Mesodermal cell (in vitro differentiated cells): Measurements from ENCODE around the gene VANGL1.

Source experiments
- H3K27ac ChIP-seq: 2 replicates; pipeline ENCODE4 v1.7.0; 2013; ENCODE audit warnings: mild to moderate bottlenecking, low read depth, low read length, moderate library complexity; ENCODE audit not compliant: severe bottlenecking
- H3K36me3 ChIP-seq: 2 replicates; pipeline ENCODE4 v1.7.1; 2013; ENCODE audit warnings: mild to moderate bottlenecking, low read length, moderate library complexity; ENCODE audit not compliant: control insufficient read depth, insufficient read depth
- H3K4me1 ChIP-seq: one replicate; pipeline ENCODE4 v1.7.1; 2013; ENCODE audit warnings: mild to moderate bottlenecking, low read length; ENCODE audit not compliant: insufficient read depth, control insufficient read depth, poor library complexity, severe bottlenecking
- H3K4me3 ChIP-seq: 2 replicates; pipeline ENCODE4 v1.7.0; 2013; ENCODE audit warnings: low read length, control low read depth, mild to moderate bottlenecking; ENCODE audit not compliant: insufficient read depth, poor library complexity, severe bottlenecking; ENCODE audit errors: extremely low read depth
- H3K9me3 ChIP-seq: 2 replicates; pipeline ENCODE4 v1.7.1; 2013; ENCODE audit warnings: mild to moderate bottlenecking, low read length, moderate library complexity; ENCODE audit not compliant: control insufficient read depth
- WGBS, 2 experiments: methylation state at CpG; one replicate each; pipeline ENCODE4 v1.1.5; 2013; ENCODE audit warnings: missing lambda C conversion rate in 2 of 2; ENCODE audit not compliant: insufficient coverage in 2 of 2; 5-methylcytosine and 5-hydroxymethylcytosine counted together

VANGL1 gene

DNA sequence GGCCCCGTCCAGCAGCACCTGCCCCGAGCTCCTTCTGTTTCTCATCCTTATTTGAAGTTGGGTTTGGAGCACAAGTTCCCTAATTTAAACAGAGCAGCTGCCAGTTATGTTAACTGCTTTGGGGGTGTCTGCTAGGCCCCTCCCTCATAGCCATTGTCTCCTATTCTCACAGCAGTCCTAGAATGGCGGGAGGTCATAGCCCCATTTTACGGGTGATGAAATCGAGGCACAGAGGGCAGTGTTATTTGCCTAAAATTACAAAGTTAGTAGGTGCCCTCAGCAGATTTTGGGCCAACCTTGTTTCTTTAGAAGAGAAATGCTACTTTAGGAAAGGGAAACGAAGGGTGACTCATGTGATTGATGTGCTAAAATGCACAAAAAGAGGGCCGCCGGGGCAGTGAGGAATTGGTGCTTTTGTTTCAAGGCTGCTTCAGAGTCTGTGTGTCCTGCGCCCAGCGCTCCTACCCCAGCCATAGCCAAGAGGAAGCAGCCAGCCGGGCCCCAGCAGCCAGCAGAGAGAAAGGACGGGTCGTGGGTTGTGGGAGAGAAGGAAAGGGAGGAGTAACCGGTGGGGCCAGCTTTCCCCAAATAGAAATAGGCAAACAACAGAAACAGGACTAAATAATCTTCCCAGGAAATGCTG, 13.0 kb downstream of the VANGL1 start:
- Histone ChIP-seq H3K27ac (peak overlapping the region; percentile 83), H3K36me3 (peaks cover 56% of the 10 kb centered on the region), H3K9me3 (no peaks in the 10 kb centered on the region), H3K4me1 (peaks cover 49% of the 10 kb centered on the region), H3K4me3 (no peak overlapping the region)
- 49 to 55% methylated on average over 7 to 10 of the region's 14 CpGs for WGBS, 2 experiments

DNA sequence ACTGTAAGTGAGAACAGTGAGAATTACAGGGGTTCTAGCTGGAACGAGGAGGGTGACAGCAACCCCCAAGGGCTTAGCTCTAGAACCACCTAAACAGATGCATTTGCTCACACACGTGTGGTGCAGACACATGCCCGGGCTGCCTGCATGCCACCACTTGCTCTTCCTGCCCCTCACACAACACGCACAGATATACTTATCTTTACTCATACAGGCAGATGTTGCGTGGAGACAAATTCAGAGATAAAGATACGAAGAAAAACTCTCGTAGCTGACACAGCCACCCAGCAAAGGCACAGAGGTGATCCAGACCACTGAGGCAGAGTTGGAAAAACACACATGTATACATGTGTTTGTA, 13.5 kb downstream of the VANGL1 start:
- H3K36me3 ChIP-seq = peaks cover 61% of the 10 kb centered on the region
- H3K4me1 ChIP-seq = peaks cover 48% of the 10 kb centered on the region
- 87 to 89% methylated on average over 4 to 7 of the region's 7 CpGs for WGBS, 2 experiments
- no peaks in the 10 kb centered on the region for H3K9me3 ChIP-seq
- peak overlapping the region; percentile 83 for H3K27ac ChIP-seq
- H3K4me3 ChIP-seq = no peak overlapping the region

DNA sequence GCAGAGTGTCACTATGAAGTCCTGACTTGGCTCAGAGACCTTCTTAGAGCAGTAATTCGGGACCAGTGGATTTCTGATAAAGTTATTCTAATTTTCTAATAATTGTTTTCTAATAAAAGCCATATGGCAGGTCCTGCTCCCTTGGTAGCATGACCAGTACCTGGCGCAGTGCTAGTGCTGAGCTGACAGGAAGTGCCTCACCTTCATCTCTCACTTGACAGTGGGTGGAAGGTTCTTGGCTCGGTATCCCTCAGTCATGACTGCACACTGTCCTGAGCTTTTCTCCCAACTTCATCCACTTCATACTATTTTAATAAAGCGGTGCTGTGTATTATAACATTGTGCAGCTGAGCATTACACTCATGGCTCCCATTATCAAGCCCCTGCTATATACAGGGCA, 14.1 kb downstream of the VANGL1 start:
- 100% methylated on average over 1 to 2 of the region's 4 CpGs for WGBS, 2 experiments
- peaks cover 44% of the 10 kb centered on the region for H3K4me1 ChIP-seq
- peaks cover 68% of the 10 kb centered on the region for H3K36me3 ChIP-seq
- H3K9me3 ChIP-seq = no peaks in the 10 kb centered on the region
- H3K27ac ChIP-seq = peak overlapping the region; percentile 83
- no peak overlapping the region for H3K4me3 ChIP-seq

DNA sequence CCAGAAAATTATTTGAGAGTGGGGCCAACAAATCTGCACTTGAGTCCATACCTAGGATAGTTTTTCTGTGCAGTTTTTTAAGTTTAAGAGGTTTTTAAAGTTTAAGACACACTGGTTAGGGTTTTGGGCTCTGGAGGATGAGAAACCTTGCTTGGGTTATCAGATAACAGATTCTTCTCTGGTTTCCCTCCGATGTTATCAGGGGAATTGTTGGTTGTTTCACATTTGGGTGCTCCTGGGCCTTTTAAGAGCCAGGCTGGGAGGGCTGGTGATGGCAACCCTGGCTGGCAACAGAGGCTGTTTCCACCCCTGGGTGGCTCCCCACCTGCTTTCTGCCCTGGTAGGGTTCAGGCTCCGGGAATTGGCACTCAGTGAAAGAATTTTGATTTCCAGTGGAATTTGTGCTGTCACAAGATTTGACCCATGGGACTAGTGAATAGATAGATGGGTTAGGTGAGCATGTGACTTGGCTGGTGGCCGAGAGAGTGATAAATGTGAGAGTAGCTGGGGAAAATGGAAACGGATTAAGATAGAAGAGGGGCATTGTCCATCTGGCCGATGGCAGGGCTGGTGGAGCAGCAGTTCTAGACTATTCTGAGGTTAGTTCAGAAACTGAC, 14.8 kb downstream of the VANGL1 start:
- WGBS, 2 experiments = 91 to 92% methylated on average over 5 of the region's 5 CpGs
- no peak overlapping the region for H3K27ac ChIP-seq

DNA sequence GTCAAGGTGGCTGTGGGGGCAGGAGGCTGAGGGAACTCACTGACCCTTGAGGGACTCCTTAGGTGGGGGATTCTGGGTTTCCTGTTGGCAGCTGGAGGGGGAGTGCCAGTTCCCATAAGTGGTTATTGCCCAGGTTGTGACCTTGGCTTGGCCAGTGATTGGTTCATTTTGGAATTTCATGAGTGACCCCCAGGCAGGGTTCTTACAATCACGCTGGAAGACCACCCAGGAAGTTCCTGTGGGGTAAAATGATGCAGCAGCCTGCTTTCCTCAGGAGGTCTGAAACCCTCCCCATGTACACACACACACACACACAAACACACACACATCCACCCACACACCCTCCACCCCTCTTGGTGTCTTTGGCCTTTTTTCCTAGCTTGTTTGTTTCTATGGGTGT, 16.9 kb downstream of the VANGL1 start:
- H3K4me3 ChIP-seq = no peak overlapping the region
- no peak overlapping the region for H3K27ac ChIP-seq
- peaks cover 72% of the 10 kb centered on the region for H3K36me3 ChIP-seq
- H3K4me1 ChIP-seq = peaks cover 38% of the 10 kb centered on the region
- 80% methylated on average over 1 of the region's 1 CpG; no CpG with 5 or more reads in 1 of the 2 experiments for WGBS, 2 experiments
- H3K9me3 ChIP-seq = no peaks in the 10 kb centered on the region

More for the DNA sequence above, 14.8 kb downstream of the VANGL1 start:
- Histone ChIP-seq H3K4me1 (peaks cover 38% of the 10 kb centered on the region), H3K36me3 (peaks cover 67% of the 10 kb centered on the region), H3K9me3 (no peaks in the 10 kb centered on the region), H3K4me3 (no peak overlapping the region)

DNA sequence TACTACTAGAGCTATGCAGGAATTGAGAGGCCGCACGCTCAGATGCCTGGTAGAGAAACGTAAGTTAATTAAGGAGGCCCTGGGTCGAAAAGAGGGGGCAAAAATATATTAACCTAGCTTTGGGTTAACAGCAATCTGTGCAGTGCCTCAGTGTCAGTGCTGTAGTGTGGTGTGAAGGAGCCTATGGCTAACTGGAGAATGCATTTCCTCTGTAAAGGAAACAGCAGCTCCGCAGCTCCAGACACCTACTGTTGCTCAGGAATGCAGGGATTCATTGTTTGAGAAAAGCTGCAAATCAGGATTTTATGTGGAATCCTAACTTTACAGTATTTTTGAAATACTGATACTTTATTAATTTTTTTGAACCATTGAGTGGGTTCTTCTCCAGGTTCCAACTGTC, 18.4 kb downstream of the VANGL1 start:
- Histone ChIP-seq H3K36me3 (peaks cover 81% of the 10 kb centered on the region), H3K27ac (no peak overlapping the region), H3K9me3 (no peaks in the 10 kb centered on the region), H3K4me1 (peaks cover 24% of the 10 kb centered on the region), H3K4me3 (no peak overlapping the region)
- WGBS, 2 experiments = 87 to 92% methylated on average over 4 to 5 of the region's 5 CpGs

DNA sequence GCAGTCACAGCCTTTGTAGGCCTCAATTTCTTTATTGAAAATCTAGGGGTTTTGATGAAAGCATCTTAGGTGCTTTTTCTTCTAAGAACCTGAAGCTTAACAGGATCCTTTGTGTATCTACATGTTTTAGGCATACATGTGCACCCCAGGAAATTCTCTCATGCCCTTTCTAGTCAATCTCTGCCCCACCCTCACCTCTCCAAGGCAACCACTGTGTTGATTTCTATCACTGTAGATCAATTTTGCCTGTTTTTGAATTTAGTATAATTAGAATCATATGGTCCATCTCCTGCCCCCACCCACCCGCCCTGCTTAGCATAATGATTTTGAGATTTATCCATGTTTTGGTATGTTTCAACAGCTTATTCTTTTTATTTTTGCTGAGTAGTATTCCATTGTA, 19.4 kb downstream of the VANGL1 start:
- Histone ChIP-seq H3K4me1 (peaks cover 14% of the 10 kb centered on the region), H3K9me3 (no peaks in the 10 kb centered on the region), H3K36me3 (peaks cover 86% of the 10 kb centered on the region), H3K4me3 (no peak overlapping the region), H3K27ac (no peak overlapping the region)
- no CpG with 5 or more reads among the region's 1 CpG for WGBS, 2 experiments

DNA sequence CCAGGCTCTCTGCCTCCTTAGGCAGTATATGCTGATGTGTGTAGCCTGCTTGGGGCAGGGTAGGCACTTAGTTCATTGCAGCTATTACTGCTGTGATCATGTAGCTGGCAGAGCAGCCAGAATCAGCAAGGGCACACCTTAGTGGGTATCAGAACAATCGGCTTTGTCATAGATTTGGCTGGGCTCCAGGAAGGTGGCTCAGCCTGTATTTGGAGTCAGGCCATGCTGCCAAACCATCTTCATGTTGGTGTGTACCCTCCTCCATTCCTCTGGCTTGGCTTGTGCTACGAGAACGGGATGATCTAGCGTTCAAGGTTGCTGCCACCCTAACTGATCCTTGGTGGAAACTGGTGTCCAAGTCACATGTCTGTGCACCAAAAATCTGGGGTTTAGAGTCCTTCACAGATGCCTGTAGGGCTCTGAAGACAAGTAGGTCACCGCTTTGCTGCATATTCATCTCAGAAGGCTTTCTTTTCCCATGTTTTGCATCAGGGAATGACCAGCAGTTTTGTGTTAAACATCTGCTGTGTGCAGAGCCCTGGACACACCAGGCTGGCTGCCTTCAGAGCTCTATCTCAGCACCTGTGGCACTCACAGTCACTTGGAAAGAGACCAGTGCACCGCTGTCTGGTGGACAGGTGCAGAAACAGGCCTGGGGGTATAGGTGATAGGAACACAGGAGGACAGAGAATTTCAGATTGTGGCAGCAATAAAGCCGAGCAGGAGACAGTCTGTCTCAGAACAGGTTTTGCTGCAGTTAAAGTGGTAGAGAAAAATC, 23.7 kb downstream of the VANGL1 start:
- Histone ChIP-seq H3K9me3 (peaks cover 11% of the 10 kb centered on the region), H3K36me3 (peaks cover 72% of the 10 kb centered on the region), H3K27ac (no peak overlapping the region), H3K4me3 (no peak overlapping the region), H3K4me1 (peaks cover 9% of the 10 kb centered on the region)
- 97 to 98% methylated on average over 6 to 7 of the region's 7 CpGs for WGBS, 2 experiments

DNA sequence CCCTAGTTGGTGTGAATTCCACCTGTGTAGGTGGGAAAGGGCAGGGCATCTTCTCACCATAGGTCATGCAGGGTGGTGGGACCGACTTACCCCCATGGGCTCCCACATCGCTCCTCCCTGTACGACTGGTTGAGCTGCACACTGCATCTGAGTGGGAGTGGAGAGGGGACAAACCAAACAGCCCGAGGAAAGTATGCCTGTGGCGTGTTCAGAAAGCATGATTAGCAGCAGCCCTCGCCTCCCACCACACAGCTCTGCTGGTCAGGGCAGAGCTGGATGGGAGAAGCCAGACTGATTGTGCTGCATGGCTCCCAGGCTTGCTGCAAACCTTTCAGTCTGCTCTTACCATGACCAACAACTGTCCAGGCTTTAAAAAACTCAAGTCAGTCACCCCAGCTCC, 24.4 kb downstream of the VANGL1 start:
- Histone ChIP-seq H3K27ac (no peak overlapping the region), H3K4me1 (peaks cover 16% of the 10 kb centered on the region), H3K36me3 (peaks cover 66% of the 10 kb centered on the region), H3K4me3 (no peak overlapping the region), H3K9me3 (peaks cover 11% of the 10 kb centered on the region)
- WGBS, 2 experiments = 88 to 93% methylated on average over 5 to 6 of the region's 6 CpGs

DNA sequence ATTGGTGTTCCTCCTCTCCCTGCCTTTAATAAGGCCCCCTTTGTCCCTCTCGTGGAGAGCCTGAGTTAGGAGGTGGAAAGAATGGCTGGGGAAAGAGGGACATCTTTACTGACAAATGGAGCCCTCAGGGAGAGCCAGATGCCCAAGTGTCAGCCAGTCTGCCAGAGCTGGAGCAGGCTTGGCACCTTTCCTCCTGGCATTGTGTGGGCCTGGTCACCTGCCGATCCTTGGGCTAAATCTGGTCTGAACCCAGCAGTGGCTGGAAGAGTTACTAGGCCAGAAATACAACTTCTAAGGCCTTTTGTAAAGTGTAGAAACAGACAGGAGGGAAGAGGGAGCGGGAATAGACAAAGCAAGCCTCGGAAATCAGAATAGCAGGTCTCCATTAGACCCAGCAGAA, 24.9 kb downstream of the VANGL1 start:
- H3K4me1 ChIP-seq = peaks cover 21% of the 10 kb centered on the region
- H3K4me3 ChIP-seq = no peak overlapping the region
- H3K27ac ChIP-seq = no peak overlapping the region
- peaks cover 11% of the 10 kb centered on the region for H3K9me3 ChIP-seq
- 93 to 95% methylated on average over 2 to 4 of the region's 4 CpGs for WGBS, 2 experiments
- peaks cover 63% of the 10 kb centered on the region for H3K36me3 ChIP-seq

DNA sequence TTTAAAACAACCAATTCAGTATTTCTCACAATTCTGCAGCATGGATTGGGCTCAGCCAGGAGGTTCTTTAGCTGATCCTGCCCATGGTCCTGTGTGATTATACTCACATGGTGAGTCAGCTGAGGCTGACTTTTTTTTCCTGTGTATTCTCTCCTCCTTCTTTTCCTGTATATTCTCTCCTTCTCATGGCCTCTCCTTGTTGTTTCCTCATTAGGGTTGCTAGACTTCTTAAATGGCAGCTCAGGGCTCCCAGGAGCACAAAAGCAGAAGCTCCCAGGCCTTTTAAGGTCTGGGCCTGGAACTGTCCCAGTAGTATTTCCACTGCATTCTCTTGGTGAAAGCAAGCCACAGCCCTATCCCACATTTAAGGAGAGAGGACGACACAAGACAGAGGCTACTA, 26.8 kb downstream of the VANGL1 start:
- peak overlapping the region; percentile 78 for H3K27ac ChIP-seq
- no peak overlapping the region for H3K4me3 ChIP-seq
- peaks cover 11% of the 10 kb centered on the region for H3K9me3 ChIP-seq
- H3K36me3 ChIP-seq = peaks cover 47% of the 10 kb centered on the region
- H3K4me1 ChIP-seq = peaks cover 21% of the 10 kb centered on the region
- WGBS, 2 experiments = no CpG with 5 or more reads among the region's 1 CpG
